H9 (cell line): ENCODE measurements around the gene TMEM91. TPM values are rescaled to one million over a fixed set of nuclear protein-coding genes. Genes with fewer than 3 reads are reported as not detected.
A peak's percentile ranks its signal among the peaks of the same experiment; 100 is the strongest.
"Not testable (repeated sequence)": the region's sequence is repeated elsewhere in the genome, so short reads cannot be mapped to it uniquely, and the experiment has no call there.

Source experiments
- DNase-seq: peaks from one replicate; pipeline ENCODE4 v3.0.0-alpha.2; 2017
- H2AFZ ChIP-seq: one replicate; pipeline ENCODE4 v1.6.1; 2013; ENCODE audit warnings: mild to moderate bottlenecking, low read length, control low read depth, moderate library complexity
- H2AK5ac ChIP-seq: 2 replicates; pipeline ENCODE4 v1.6.1; 2013; ENCODE audit warnings: low read length, control low read depth, mixed read lengths; ENCODE audit not compliant: insufficient read length
- H2BK120ac ChIP-seq: one replicate; pipeline ENCODE4 v1.6.1; 2013; ENCODE audit warnings: low read depth, mild to moderate bottlenecking, low read length, control low read depth, inconsistent platforms; ENCODE audit not compliant: poor library complexity, severe bottlenecking
- H2BK12ac ChIP-seq: 2 replicates; pipeline ENCODE4 v1.6.1; 2013; ENCODE audit warnings: low read length, control low read depth, mixed read lengths, low read depth; ENCODE audit not compliant: insufficient read length
- H2BK15ac ChIP-seq: 2 replicates; pipeline ENCODE4 v1.6.1; 2013; ENCODE audit warnings: low read depth, low read length, control low read depth
- H2BK20ac ChIP-seq: one replicate; pipeline ENCODE4 v1.6.1; 2013; ENCODE audit warnings: low read depth, mild to moderate bottlenecking, low read length, control low read depth, inconsistent platforms; ENCODE audit not compliant: poor library complexity, severe bottlenecking
- H2BK5ac ChIP-seq: 2 replicates; pipeline ENCODE4 v1.6.1; 2013; ENCODE audit warnings: low read length, control low read depth, mixed read lengths; ENCODE audit not compliant: insufficient read length
- H3K14ac ChIP-seq: 2 replicates; pipeline ENCODE4 v1.6.1; 2013; ENCODE audit warnings: low read length, control low read depth; ENCODE audit not compliant: insufficient read depth
- H3K18ac ChIP-seq: 2 replicates; pipeline ENCODE4 v1.6.1; 2013; ENCODE audit warnings: low read depth, mild to moderate bottlenecking, mixed read lengths, low read length, control low read depth; ENCODE audit not compliant: insufficient read length
- H3K23ac ChIP-seq: 2 replicates; pipeline ENCODE4 v1.6.1; 2013; ENCODE audit warnings: low read length, control low read depth, mixed read lengths, low read depth; ENCODE audit not compliant: insufficient read length
- H3K23me2 ChIP-seq: 2 replicates; pipeline ENCODE4 v1.6.1; 2013; ENCODE audit warnings: low read depth, mild to moderate bottlenecking, mixed read lengths, low read length, control low read depth; ENCODE audit not compliant: insufficient read length, poor library complexity, severe bottlenecking
- H3K27ac ChIP-seq: 2 replicates; pipeline ENCODE4 v1.5.1; 2013; ENCODE audit warnings: low read length, control low read depth, mixed read lengths, low read depth; ENCODE audit not compliant: insufficient read length
- H3K27me3 ChIP-seq: 2 replicates; pipeline ENCODE4 v1.6.1; 2013; ENCODE audit warnings: low read length, control low read depth, inconsistent platforms; ENCODE audit not compliant: insufficient read depth
- H3K4ac ChIP-seq: 2 replicates; pipeline ENCODE4 v1.6.1; 2013; ENCODE audit warnings: low read depth, mild to moderate bottlenecking, control low read depth, inconsistent platforms, low read length, moderate library complexity
- H3K4me1 ChIP-seq: 2 replicates; pipeline ENCODE4 v1.6.1; 2013; ENCODE audit warnings: low read length, control low read depth, inconsistent platforms; ENCODE audit not compliant: insufficient read depth
- H3K4me2 ChIP-seq: 2 replicates; pipeline ENCODE4 v1.6.1; 2013; ENCODE audit warnings: low read length, control low read depth, mixed read lengths; ENCODE audit not compliant: insufficient read length, insufficient read depth
- H3K56ac ChIP-seq: 2 replicates; pipeline ENCODE4 v1.6.1; 2013; ENCODE audit warnings: low read depth, mild to moderate bottlenecking, mixed read lengths, low read length, control low read depth; ENCODE audit not compliant: insufficient read length
- H3K79me1 ChIP-seq: 2 replicates; pipeline ENCODE4 v1.6.1; 2013; ENCODE audit warnings: low read depth, mild to moderate bottlenecking, moderate library complexity, low read length, control low read depth, inconsistent platforms; ENCODE audit not compliant: insufficient read depth, poor library complexity, severe bottlenecking
- H3K79me2 ChIP-seq: 2 replicates; pipeline ENCODE4 v1.6.1; 2013; ENCODE audit warnings: low read length, control low read depth, inconsistent platforms; ENCODE audit not compliant: insufficient read depth
- H3K9ac ChIP-seq: 2 replicates; pipeline ENCODE4 v1.6.1; 2013; ENCODE audit warnings: low read length, control low read depth, mixed read lengths; ENCODE audit not compliant: insufficient read length; ENCODE audit errors: extremely low read depth
- H3K9me3 ChIP-seq: one replicate; pipeline ENCODE4 v1.6.1; 2013; ENCODE audit warnings: low read depth, low read length, inconsistent platforms; ENCODE audit not compliant: control insufficient read depth
- H3T11ph ChIP-seq: one replicate; pipeline ENCODE4 v1.6.1; 2013; ENCODE audit warnings: mild to moderate bottlenecking, low read length, control low read depth, inconsistent platforms
- H4K20me1 ChIP-seq: one replicate; pipeline ENCODE4 v1.6.1; 2013; ENCODE audit not compliant: control insufficient read depth, insufficient read length, insufficient read depth
- H4K5ac ChIP-seq: 2 replicates; pipeline ENCODE4 v1.6.1; 2013; ENCODE audit warnings: low read depth, mild to moderate bottlenecking, mixed read lengths, low read length, control low read depth; ENCODE audit not compliant: insufficient read length
- H4K8ac ChIP-seq: replicated peaks from 2 replicates; pipeline ENCODE4 v1.6.1; 2013; ENCODE audit warnings: low read length, control low read depth, mixed read lengths, low read depth; ENCODE audit not compliant: insufficient read length
- H4K91ac ChIP-seq: 2 replicates; pipeline ENCODE4 v1.6.1; 2013; ENCODE audit warnings: low read depth, mild to moderate bottlenecking, moderate library complexity, mixed read lengths, low read length, control low read depth; ENCODE audit not compliant: insufficient read length
- H3K27ac Mint-ChIP-seq, 3 experiments: 2 replicates in 2 of 3; 3 replicates in 1 of 3; pipeline ENCODE4 v1.8.0; 2020 to 2021; ENCODE audit warnings: mixed read lengths in 3 of 3, mild to moderate bottlenecking in 1 of 3, moderate library complexity in 1 of 3
- H3K27me3 Mint-ChIP-seq: 2 replicates; pipeline ENCODE4 v1.8.0; 2021; ENCODE audit warnings: low read depth, mild to moderate bottlenecking, moderate library complexity, mixed read lengths
- H3K36me3 Mint-ChIP-seq, 3 experiments: 2 replicates in 2 of 3; 3 replicates in 1 of 3; pipeline ENCODE4 v1.8.0; 2020 to 2021; ENCODE audit warnings: low read depth in 3 of 3, mixed read lengths in 3 of 3; ENCODE audit not compliant: insufficient read depth in 1 of 3
- H3K4me1 Mint-ChIP-seq, 2 experiments: 2 replicates each; pipeline ENCODE4 v1.8.0; 2020; ENCODE audit warnings: mixed read lengths in 2 of 2
- H3K4me3 Mint-ChIP-seq, 2 experiments: 2 replicates in 1 of 2; 3 replicates in 1 of 2; pipeline ENCODE4 v1.8.0; 2020 to 2021; ENCODE audit warnings: mild to moderate bottlenecking in 2 of 2, mixed read lengths in 2 of 2, moderate library complexity in 1 of 2
- H3K9me3 Mint-ChIP-seq, 2 experiments: 2 replicates in 1 of 2; 3 replicates in 1 of 2; pipeline ENCODE4 v1.8.0; 2020; ENCODE audit warnings: mild to moderate bottlenecking in 2 of 2, mixed read lengths in 2 of 2, moderate library complexity in 1 of 2
- CTCF ChIP-seq: fragments of 200-600 bp; sonication (generic); conservative IDR thresholded peaks from 3 replicates; pipeline ENCODE4 v1.8.0; 2021; ENCODE audit warnings: antibody characterized with exemption, mild to moderate bottlenecking
- WGBS: extraction: QIAGEN DNeasy Blood & Tissue Kit; methylation state at CpG from one replicate; pipeline ENCODE4 v1.1.7; 2013; ENCODE audit warnings: missing lambda C conversion rate, low lambda C conversion rate, mixed read lengths; ENCODE audit not compliant: insufficient read length; ENCODE audit errors: extremely low coverage; 5-methylcytosine and 5-hydroxymethylcytosine counted together
- total RNA-seq: library from RNA; stranded (reverse); gene quantifications from 2 replicates; pipeline ENCODE4 v1.2.1, GENCODE V29; 2021

The TMEM91 gene
- total RNA-seq, 1 experiment from 2014 or later, result 5.7 TPM

GRCh38 chr19:41377977-41378709 is 1.8 kb downstream of the TMEM91 start:
- Histone ChIP-seq H3K4ac (no peak overlapping the region), H2BK12ac (no peak overlapping the region), H3K56ac (no peak overlapping the region), H2AK5ac (no peak overlapping the region), H3T11ph (no peak overlapping the region), H3K79me2 (no peaks in the 10 kb centered on the region), H4K20me1 (no peaks in the 10 kb centered on the region), H2BK120ac (no peak overlapping the region), H3K27me3 (no peaks in the 10 kb centered on the region), H2AFZ (no peak overlapping the region), H3K4me1 (peaks cover 2% of the 10 kb centered on the region; the same call in 1 of the 2 replicates), H3K9me3 (no peaks in the 10 kb centered on the region), H2BK15ac (no peak overlapping the region), H3K23ac (no peak overlapping the region), H3K79me1 (no peaks in the 10 kb centered on the region), H3K9ac (no peak overlapping the region), H3K23me2 (peaks cover 7% of the 10 kb centered on the region), H3K14ac (no peak overlapping the region), H4K8ac (no peak overlapping the region), H2BK5ac (no peak overlapping the region), H4K5ac (no peak overlapping the region), H3K18ac (no peak overlapping the region), H3K4me2 (no peak overlapping the region), H3K27ac (no peak overlapping the region), H2BK20ac (no peak overlapping the region), H4K91ac (no peak overlapping the region)
- peak; percentile 66 for TF ChIP-seq CTCF
- Mint-ChIP-seq H3K9me3 (no peaks in the 10 kb centered on the region; a peak in 1 of 5 replicates), H3K4me3 (peak overlapping the region in 1 of 2 experiments; percentile 79; a peak in 1 of 5 replicates), H3K27ac (peak overlapping the region in 1 of 3 experiments; percentile 62; a peak in 1 of 7 replicates), H3K36me3 (peaks cover 0 to 4% (median 0%) of the 10 kb centered on the region in 3 experiments; a peak in 2 of 7 replicates), H3K27me3 (peaks cover 9% of the 10 kb centered on the region), H3K4me1 (peaks cover 12 to 19% of the 10 kb centered on the region in 2 experiments)
- peak; percentile 73 for DNase-seq
- WGBS, result no CpG with 5 or more reads among the region's 9 CpGs

- not testable (repeated sequence) for H2BK12ac ChIP-seq, H2BK120ac ChIP-seq, H2BK5ac ChIP-seq, H3K23me2 ChIP-seq, H3K9me3 ChIP-seq, H3K79me1 ChIP-seq, H4K5ac ChIP-seq, H3K4me1 ChIP-seq, H2AK5ac ChIP-seq, H3K27me3 ChIP-seq, H4K91ac ChIP-seq, H3K4ac ChIP-seq, H4K20me1 ChIP-seq, H3T11ph ChIP-seq, H3K27ac ChIP-seq, H3K23ac ChIP-seq, H3K18ac ChIP-seq, H3K27ac Mint-ChIP-seq, H2AFZ ChIP-seq, H2BK20ac ChIP-seq, H3K4me2 ChIP-seq, H3K14ac ChIP-seq, H3K56ac ChIP-seq, H4K8ac ChIP-seq, H3K9me3 Mint-ChIP-seq, H3K9ac ChIP-seq, H3K79me2 ChIP-seq, H3K27me3 Mint-ChIP-seq, H2BK15ac ChIP-seq, DNase-seq, H3K4me3 Mint-ChIP-seq
- Mint-ChIP-seq H3K36me3 (peaks cover 2 to 16% (median 8%) of the 10 kb centered on the region in 3 experiments; a peak in 6 of 7 replicates), H3K4me1 (peaks cover 9 to 14% of the 10 kb centered on the region in 2 experiments)
- WGBS, result no CpG with 5 or more reads among the region's 8 CpGs
Observed at GRCh38 chr19:41381536-41381935, 5.2 kb downstream of the TMEM91 start.
